HG02588 (cell line): Measurements from ENCODE around the gene TNPO3.

Source experiments
- ATAC-seq: cut with Tn5 transposase; IDR thresholded peaks from one replicate; pipeline ENCODE4 v1.9.1; 2021; ENCODE audit warnings: mild to moderate bottlenecking, moderate library complexity; ENCODE audit not compliant: unreplicated experiment

TNPO3 gene

GRCh38 chr7:128940494-128941322, 114.2 kb downstream of the TNPO3 start:
- peak; percentile 47 for ATAC-seq

- ATAC-seq: peak; percentile 14
Measured at GRCh38 chr7:128939861-128940410, 115.0 kb downstream of the TNPO3 start.

GRCh38 chr7:128939075-128939860, 115.6 kb downstream of the TNPO3 start:
- no peak for ATAC-seq

GRCh38 chr7:128938544-128939074, 116.3 kb downstream of the TNPO3 start:
- ATAC-seq: no peak

GRCh38 chr7:128937647-128938543, 117.0 kb downstream of the TNPO3 start, which contains the start of gene IRF5:
TSS of gene IRF5 (plus strand) at chr7:128937927. CDS start at chr7:128942082, 4,155 bp downstream.
- ATAC-seq: peak; percentile 18

- no peak for ATAC-seq
Measured at GRCh38 chr7:128937271-128937646, 117.7 kb downstream of the TNPO3 start.

GRCh38 chr7:128936798-128937197, 118.1 kb downstream of the TNPO3 start:
- no peak for ATAC-seq

GRCh38 chr7:128935342-128935730, 119.6 kb downstream of the TNPO3 start:
- no peak for ATAC-seq

- peak; percentile 31 for ATAC-seq
Measured at GRCh38 chr7:128934361-128935341, 120.3 kb downstream of the TNPO3 start.

GRCh38 chr7:128933180-128933891, 121.6 kb downstream of the TNPO3 start:
- no peak for ATAC-seq

GRCh38 chr7:128932862-128933179, 122.1 kb downstream of the TNPO3 start:
- ATAC-seq: no peak

GRCh38 chr7:128931965-128932861, 122.7 kb downstream of the TNPO3 start:
- no peak for ATAC-seq

- no peak for ATAC-seq
Measured at GRCh38 chr7:128931190-128931798, 123.6 kb downstream of the TNPO3 start.

GRCh38 chr7:128928882-128929788, 125.8 kb downstream of the TNPO3 start:
- ATAC-seq: no peak

- ATAC-seq: no peak
Measured at GRCh38 chr7:128928159-128928813, 126.6 kb downstream of the TNPO3 start.
